Suprapubic skin (tissue), 4 donors: ENCODE results near the gene COL12A1. TPM values are rescaled to one million over a fixed set of nuclear protein-coding genes. Genes with fewer than 3 reads are reported as not detected.

Source experiments
- DNase-seq, 2 donors: peaks; one replicate each; pipeline ENCODE4 v3.0.0-alpha.2; 2019; ENCODE audit warnings: low spot score in 2 of 2
- H3K27ac ChIP-seq: fragments of 200-600 bp; sonication (generic); one replicate; pipeline ENCODE4 v1.5.1; 2019
- H3K27me3 ChIP-seq: fragments of 200-600 bp; sonication (generic); one replicate; pipeline ENCODE4 v1.5.1; 2019
- H3K36me3 ChIP-seq: fragments of 200-600 bp; sonication (generic); one replicate; pipeline ENCODE4 v1.5.1; 2019
- H3K4me1 ChIP-seq: fragments of 200-600 bp; sonication (generic); one replicate; pipeline ENCODE4 v1.5.1; 2019
- H3K4me3 ChIP-seq: fragments of 200-600 bp; sonication (generic); one replicate; pipeline ENCODE4 v1.5.1; 2019; ENCODE audit warnings: mild to moderate bottlenecking
- H3K9me3 ChIP-seq: fragments of 200-600 bp; sonication (generic); one replicate; pipeline ENCODE4 v1.5.1; 2019
- CTCF ChIP-seq, 2 donors: fragments of 200-600 bp in 1 of 2; fragments of 450-650 bp in 1 of 2; sonication (generic) in 1 of 2; IDR thresholded peaks; one replicate each; pipeline ENCODE4 v1.5.1; 2016 to 2019; ENCODE audit warnings: antibody characterized with exemption in 2 of 2, mild to moderate bottlenecking in 1 of 2, moderate library complexity in 1 of 2
- EP300 ChIP-seq: sonication (generic); formaldehyde crosslinking; IDR thresholded peaks from one replicate; pipeline ENCODE4 v1.6.1; 2017; ENCODE audit warnings: antibody characterized with exemption
- POLR2A ChIP-seq, 2 donors: fragments of 450-650 bp; IDR thresholded peaks; one replicate each; pipeline ENCODE4 v1.6.1; 2017; ENCODE audit warnings: antibody characterized with exemption in 2 of 2, mild to moderate bottlenecking in 2 of 2, moderate library complexity in 2 of 2
- POLR2AphosphoS5 ChIP-seq, 3 donors: sonication (generic); formaldehyde crosslinking; IDR thresholded peaks; one replicate each; pipeline ENCODE4 v1.6.1; 2017; ENCODE audit warnings: antibody characterized with exemption in 3 of 3
- WGBS: methylation state at CpG from one replicate; pipeline ENCODE4 v1.1.5; 2018; 5-methylcytosine and 5-hydroxymethylcytosine counted together
- total RNA-seq, 4 donors: library from RNA; depleted of rRNA; stranded (reverse); fragments of >200 nt; gene quantifications; one replicate each; pipeline ENCODE4 v1.1.0, GENCODE V29; 2016

Gene COL12A1
- total RNA-seq, 4 donors from 2014 or later = 41.2 to 47.2 (median 44.1) TPM

GRCh38 chr6:75103431-75103830, 102.4 kb downstream of the COL12A1 start:
- DNase-seq = no peak
- no peak overlapping the region for H3K4me3 ChIP-seq
- WGBS = 79% methylated on average over 1 of the region's 1 CpG
- H3K9me3 ChIP-seq = no peaks in the 10 kb centered on the region
- H3K27me3 ChIP-seq = no peaks in the 10 kb centered on the region
- H3K27ac ChIP-seq = no peak overlapping the region
- TF ChIP-seq EP300 (no peak), CTCF (IDR thresholded peaks at IDR 0.05) (no peak), POLR2AphosphoS5 (IDR thresholded peaks at IDR 0.05) (no peak), POLR2A (IDR thresholded peaks at IDR 0.05) (no peak)
- peaks cover 17% of the 10 kb centered on the region for H3K36me3 ChIP-seq
- no peaks in the 10 kb centered on the region for H3K4me1 ChIP-seq

DNA sequence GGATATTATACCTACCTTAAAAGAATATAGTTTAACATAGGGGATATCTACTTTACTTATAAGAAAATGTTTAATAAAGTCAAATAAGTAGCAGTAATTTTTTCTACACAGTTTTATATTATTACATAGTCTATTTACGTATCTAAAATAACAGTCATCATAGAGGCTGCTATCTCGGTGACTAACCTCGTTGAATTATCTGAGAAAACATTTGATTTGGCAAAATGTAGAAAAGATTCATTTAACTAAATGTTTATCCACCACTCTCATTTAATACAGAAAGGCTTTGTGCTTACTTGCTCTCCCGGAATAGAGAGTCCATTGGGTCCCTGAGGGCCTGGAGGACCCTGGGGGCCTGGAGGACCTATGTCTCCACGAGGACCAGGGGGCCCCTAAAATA, 103.6 kb downstream of the COL12A1 start:
- H3K9me3 ChIP-seq = no peaks in the 10 kb centered on the region
- no peak for DNase-seq
- no peaks in the 10 kb centered on the region for H3K4me1 ChIP-seq
- no peak for TF ChIP-seq POLR2A (IDR thresholded peaks at IDR 0.05)
- TF ChIP-seq POLR2AphosphoS5 (IDR thresholded peaks at IDR 0.05) = no peak
- TF ChIP-seq CTCF (IDR thresholded peaks at IDR 0.05) = no peak
- TF ChIP-seq EP300 = no peak
- no peak overlapping the region for H3K27ac ChIP-seq
- no peak overlapping the region for H3K4me3 ChIP-seq
- peaks cover 17% of the 10 kb centered on the region for H3K36me3 ChIP-seq
- 78% methylated on average over 5 of the region's 5 CpGs for WGBS
- no peaks in the 10 kb centered on the region for H3K27me3 ChIP-seq

DNA sequence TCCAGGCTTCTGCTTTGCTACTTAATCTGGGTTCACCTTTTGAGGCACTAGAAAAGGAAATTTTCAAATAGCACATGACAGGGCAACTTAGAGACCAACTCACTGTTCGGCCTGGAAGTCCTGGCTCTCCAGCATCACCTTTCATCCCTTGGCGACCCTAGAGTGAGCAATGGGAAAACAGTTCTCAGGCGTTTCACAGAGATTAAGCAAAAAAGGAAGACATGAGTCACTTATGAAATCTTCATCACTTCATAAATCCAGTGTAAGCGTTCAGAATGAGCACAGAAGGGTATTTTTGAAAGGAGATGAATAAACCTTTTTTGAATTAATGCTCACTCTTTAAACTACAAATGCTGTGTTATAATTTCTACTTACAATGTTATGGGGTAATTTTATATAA, 104.0 kb downstream of the COL12A1 start:
- peaks cover 17% of the 10 kb centered on the region for H3K36me3 ChIP-seq
- 70% methylated on average over 4 of the region's 4 CpGs for WGBS
- no peaks in the 10 kb centered on the region for H3K27me3 ChIP-seq
- H3K4me1 ChIP-seq = no peaks in the 10 kb centered on the region
- no peak overlapping the region for H3K27ac ChIP-seq
- no peak for TF ChIP-seq POLR2A (IDR thresholded peaks at IDR 0.05)
- no peaks in the 10 kb centered on the region for H3K9me3 ChIP-seq
- H3K4me3 ChIP-seq = no peak overlapping the region
- DNase-seq = no peak

- H3K27ac ChIP-seq = no peak overlapping the region
- no peaks in the 10 kb centered on the region for H3K27me3 ChIP-seq
- H3K9me3 ChIP-seq = no peaks in the 10 kb centered on the region
- DNase-seq = no peak
- H3K4me1 ChIP-seq = no peaks in the 10 kb centered on the region
- H3K36me3 ChIP-seq = peaks cover 17% of the 10 kb centered on the region
- WGBS = 24% methylated on average over 4 of the region's 5 CpGs
- no peak for TF ChIP-seq CTCF (IDR thresholded peaks at IDR 0.05)
- TF ChIP-seq POLR2A (IDR thresholded peaks at IDR 0.05) = no peak
- no peak for TF ChIP-seq EP300
- TF ChIP-seq POLR2AphosphoS5 (IDR thresholded peaks at IDR 0.05) = no peak
- H3K4me3 ChIP-seq = no peak overlapping the region
Measured at GRCh38 chr6:75098709-75099108, 107.1 kb downstream of the COL12A1 start.

- peaks cover 11% of the 10 kb centered on the region for H3K36me3 ChIP-seq
- DNase-seq = no peak
- WGBS = 87% methylated on average over 4 of the region's 4 CpGs
- no peaks in the 10 kb centered on the region for H3K9me3 ChIP-seq
- TF ChIP-seq EP300 (no peak), POLR2A (IDR thresholded peaks at IDR 0.05) (no peak), CTCF (IDR thresholded peaks at IDR 0.05) (no peak), POLR2AphosphoS5 (IDR thresholded peaks at IDR 0.05) (no peak)
- no peak overlapping the region for H3K4me3 ChIP-seq
- H3K27me3 ChIP-seq = no peaks in the 10 kb centered on the region
- no peaks in the 10 kb centered on the region for H3K4me1 ChIP-seq
- no peak overlapping the region for H3K27ac ChIP-seq
Measured at GRCh38 chr6:75096966-75097365, 108.9 kb downstream of the COL12A1 start.

DNA sequence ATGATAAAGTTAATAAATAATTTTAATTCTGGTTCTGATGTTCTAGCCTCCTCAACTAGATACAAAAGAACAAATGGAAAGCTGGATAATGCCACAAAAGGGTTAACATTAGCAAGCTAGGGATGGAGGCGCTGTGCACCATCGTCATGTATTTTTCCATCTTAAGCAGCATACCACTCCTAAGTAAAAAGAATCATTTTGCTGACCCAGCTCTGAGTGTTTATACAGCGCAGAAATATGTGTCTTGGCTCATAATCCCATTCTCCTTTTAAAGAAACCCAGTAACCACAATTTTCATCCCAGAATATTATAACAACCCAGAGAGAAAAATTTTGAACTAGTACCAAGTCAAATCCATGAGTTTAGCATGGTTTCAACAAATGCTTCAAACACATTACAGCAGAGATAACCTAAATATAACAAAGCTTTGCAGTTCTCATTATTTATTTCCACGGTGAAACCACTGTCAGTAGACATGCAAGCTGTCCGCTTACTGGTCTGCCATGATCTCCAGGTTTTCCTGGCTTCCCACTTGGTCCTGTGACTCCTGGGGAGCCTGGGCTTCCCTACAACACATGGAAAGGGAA, 111.1 kb downstream of the COL12A1 start:
- Histone ChIP-seq H3K36me3 (peaks cover 4% of the 10 kb centered on the region), H3K4me3 (no peak overlapping the region), H3K27me3 (no peaks in the 10 kb centered on the region), H3K9me3 (no peaks in the 10 kb centered on the region), H3K4me1 (no peaks in the 10 kb centered on the region), H3K27ac (no peak overlapping the region)
- 48% methylated on average over 5 of the region's 5 CpGs for WGBS
- TF ChIP-seq EP300 = no peak
- TF ChIP-seq CTCF (IDR thresholded peaks at IDR 0.05) = no peak
- TF ChIP-seq POLR2A (IDR thresholded peaks at IDR 0.05) = no peak
- TF ChIP-seq POLR2AphosphoS5 (IDR thresholded peaks at IDR 0.05) = no peak
- DNase-seq = no peak
